Tibial artery (tissue), 4 donors: ENCODE measurements around the gene CROCC2.

Experiments
- DNase-seq, 2 donors: peaks; one replicate each; pipeline ENCODE4 v3.0.0-alpha.2; 2019
- H3K27ac ChIP-seq, 2 donors: fragments of 200-600 bp; sonication (generic) in 1 of 2; 1 replicate in 1 of 2; 2 replicates in 1 of 2; pipeline ENCODE4 v1.5.1; 2018 to 2019; ENCODE audit warnings: mild to moderate bottlenecking in 1 of 2
- H3K27me3 ChIP-seq, 2 donors: fragments of 200-600 bp; sonication (generic) in 1 of 2; one replicate each; pipeline versions ENCODE4 v1.5.1 to v1.6.0; 2016 to 2019
- H3K36me3 ChIP-seq, 3 donors: fragments of 200-600 bp; sonication (generic) in 2 of 3; one replicate each; pipeline ENCODE4 v1.5.1; 2016 to 2019; ENCODE audit warnings: mild to moderate bottlenecking in 2 of 3
- H3K4me1 ChIP-seq, 4 donors: fragments of 200-600 bp; sonication (generic) in 2 of 4; 1 replicate in 3 of 4; 2 replicates in 1 of 4; pipeline ENCODE4 v1.5.1; 2016 to 2019
- H3K4me3 ChIP-seq, 2 donors: fragments of 200-600 bp; sonication (generic) in 1 of 2; 1 replicate in 1 of 2; 2 replicates in 1 of 2; pipeline ENCODE4 v1.5.1; 2018 to 2019; ENCODE audit warnings: mild to moderate bottlenecking in 2 of 2
- H3K9me3 ChIP-seq, 3 donors: fragments of 200-600 bp; sonication (generic) in 1 of 3; one replicate each; pipeline ENCODE4 v1.5.1; 2016 to 2019
- CTCF ChIP-seq, 2 experiments: fragments of 200-600 bp in 1 of 2; fragments of 450-650 bp in 1 of 2; IDR thresholded peaks; one replicate each; pipeline ENCODE4 v1.5.1; 2017 to 2019; ENCODE audit warnings: antibody characterized with exemption in 2 of 2, mild to moderate bottlenecking in 1 of 2, moderate library complexity in 1 of 2
- intact Hi-C: fragments of 100-400 bp; cut with DNase I; formaldehyde crosslinking; loops from one replicate; pipeline ENCODE4 v1.15.0; 2023; ENCODE audit warnings: low total_unique reads

Gene CROCC2

GRCh38 chr2:240936106-240936505, 30.0 kb downstream of the CROCC2 start:
- no peak overlapping the region for H3K4me3 ChIP-seq
- peaks cover 0 to 9% (median 9%) of the 10 kb centered on the region in 3 donors for H3K9me3 ChIP-seq
- intact Hi-C loops = no loop called here
- no peak overlapping the region for H3K27ac ChIP-seq
- TF ChIP-seq CTCF (IDR thresholded peaks at IDR 0.05) = no peak
- H3K4me1 ChIP-seq = no peaks in the 10 kb centered on the region
- peaks cover 0 to 18% of the 10 kb centered on the region in 2 donors for H3K27me3 ChIP-seq
- DNase-seq = no peak
- no peaks in the 10 kb centered on the region for H3K36me3 ChIP-seq

DNA sequence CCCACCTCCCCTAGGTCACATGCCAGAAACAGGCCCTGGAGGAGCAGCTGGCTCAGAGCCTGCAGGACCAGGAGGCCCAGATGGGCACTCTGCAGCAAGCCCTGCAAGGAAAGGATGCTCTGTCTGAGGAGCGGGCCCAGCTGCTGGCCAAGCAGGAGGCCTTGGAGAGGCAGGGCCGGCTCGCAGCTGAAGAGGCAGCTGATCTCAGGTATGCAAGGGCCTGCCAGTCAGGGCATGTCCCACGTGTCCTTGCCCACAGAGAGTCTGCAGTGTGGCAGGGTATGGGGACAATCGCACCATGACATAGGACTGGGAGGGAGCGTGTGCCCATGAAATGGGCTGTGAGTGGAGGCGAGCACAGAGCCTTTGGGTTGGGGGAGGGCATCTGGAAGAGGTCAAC, 39.9 kb downstream of the CROCC2 start:
- TF ChIP-seq CTCF (IDR thresholded peaks at IDR 0.05) = no peak
- Histone ChIP-seq H3K27me3 (peaks cover 0 to 19% of the 10 kb centered on the region in 2 donors), H3K27ac (no peak overlapping the region), H3K36me3 (no peaks in the 10 kb centered on the region), H3K4me3 (no peak overlapping the region), H3K9me3 (peaks cover 0 to 11% (median 5%) of the 10 kb centered on the region in 3 donors), H3K4me1 (no peaks in the 10 kb centered on the region)
- peak in 1 of 2 donors; percentile 8 for DNase-seq
- intact Hi-C loops = no loop called here

DNA sequence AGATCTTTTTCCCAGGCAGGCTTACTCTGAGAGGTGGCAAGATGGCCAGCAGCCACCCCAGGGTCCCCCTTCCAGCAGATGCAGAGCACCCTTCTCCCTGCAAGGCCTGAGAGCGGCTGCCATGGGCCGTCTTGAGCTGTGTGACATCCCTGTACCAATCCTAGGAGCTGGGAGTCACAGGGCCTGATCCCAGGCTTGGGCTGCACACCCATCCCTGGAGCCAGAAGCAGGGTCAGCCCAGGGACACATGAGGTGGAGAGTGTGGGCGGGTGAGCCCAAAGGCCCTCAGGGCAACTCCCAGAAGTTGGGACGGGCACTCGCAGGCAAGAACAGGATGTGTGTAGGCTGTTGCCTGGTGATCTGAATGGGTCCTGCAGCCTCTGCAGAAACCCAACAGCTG, 40.5 kb downstream of the CROCC2 start:
- peaks cover 0 to 5% (median 4%) of the 10 kb centered on the region in 3 donors for H3K9me3 ChIP-seq
- no peak overlapping the region for H3K4me3 ChIP-seq
- H3K27ac ChIP-seq = no peak overlapping the region
- DNase-seq = no peak
- intact Hi-C loops = no loop called here
- TF ChIP-seq CTCF (IDR thresholded peaks at IDR 0.05) = no peak
- H3K4me1 ChIP-seq = no peaks in the 10 kb centered on the region
- H3K27me3 ChIP-seq = peaks cover 0 to 25% of the 10 kb centered on the region in 2 donors
- no peaks in the 10 kb centered on the region for H3K36me3 ChIP-seq

DNA sequence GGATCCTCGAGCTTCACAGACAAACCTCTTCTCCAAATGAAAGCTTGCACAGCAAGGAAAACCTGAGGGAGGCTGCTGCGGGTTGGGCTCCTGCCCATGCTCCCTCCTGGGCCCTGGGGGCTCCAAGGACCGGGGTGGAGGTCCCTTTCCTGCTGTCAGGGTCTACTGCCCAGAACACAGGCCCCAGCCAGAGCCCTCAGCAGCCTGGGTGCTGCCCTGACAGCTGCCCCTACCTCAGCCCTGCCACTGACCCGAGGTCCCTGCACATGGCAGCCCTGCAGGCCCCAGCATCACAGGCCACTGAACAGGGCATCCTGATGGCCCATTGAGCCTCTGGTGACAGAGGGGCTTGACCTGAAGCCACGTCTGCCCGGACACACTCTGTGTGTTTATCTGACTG, 41.0 kb downstream of the CROCC2 start:
- Histone ChIP-seq H3K27ac (no peak overlapping the region), H3K4me3 (no peak overlapping the region), H3K9me3 (no peaks in the 10 kb centered on the region), H3K27me3 (peaks cover 0 to 27% of the 10 kb centered on the region in 2 donors), H3K36me3 (no peaks in the 10 kb centered on the region), H3K4me1 (no peaks in the 10 kb centered on the region)
- TF ChIP-seq CTCF (IDR thresholded peaks at IDR 0.05) = no peak
- DNase-seq = peak in 1 of 2 donors; percentile 7
- intact Hi-C loops = no loop called here

DNA sequence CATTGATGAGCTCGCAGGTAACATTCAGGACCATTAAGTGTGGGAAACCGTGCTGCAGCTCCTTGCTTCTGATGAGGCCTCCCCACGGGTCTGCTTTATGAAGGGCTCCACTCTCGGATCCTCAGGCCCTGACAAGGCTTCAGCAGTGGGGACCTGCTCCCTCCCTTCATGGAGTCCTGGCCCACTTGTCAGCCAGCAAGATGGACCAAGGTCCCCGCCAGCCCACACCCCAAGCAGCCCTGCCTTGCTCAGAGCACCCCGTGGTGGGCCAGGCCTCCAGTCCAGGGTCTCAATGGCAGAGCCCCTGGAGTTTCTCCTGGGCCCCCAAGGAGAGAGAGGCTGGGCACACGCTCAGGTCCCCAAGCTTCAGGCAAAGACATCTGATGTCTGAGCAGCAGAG, 41.5 kb downstream of the CROCC2 start:
- H3K4me1 ChIP-seq = no peaks in the 10 kb centered on the region
- H3K27me3 ChIP-seq = peaks cover 0 to 27% of the 10 kb centered on the region in 2 donors
- DNase-seq = peak in 1 of 2 donors; percentile 4
- no peak for TF ChIP-seq CTCF (IDR thresholded peaks at IDR 0.05)
- intact Hi-C loops = no loop called here
- no peaks in the 10 kb centered on the region for H3K36me3 ChIP-seq
- no peak overlapping the region for H3K4me3 ChIP-seq
- no peaks in the 10 kb centered on the region for H3K9me3 ChIP-seq
- no peak overlapping the region for H3K27ac ChIP-seq

DNA sequence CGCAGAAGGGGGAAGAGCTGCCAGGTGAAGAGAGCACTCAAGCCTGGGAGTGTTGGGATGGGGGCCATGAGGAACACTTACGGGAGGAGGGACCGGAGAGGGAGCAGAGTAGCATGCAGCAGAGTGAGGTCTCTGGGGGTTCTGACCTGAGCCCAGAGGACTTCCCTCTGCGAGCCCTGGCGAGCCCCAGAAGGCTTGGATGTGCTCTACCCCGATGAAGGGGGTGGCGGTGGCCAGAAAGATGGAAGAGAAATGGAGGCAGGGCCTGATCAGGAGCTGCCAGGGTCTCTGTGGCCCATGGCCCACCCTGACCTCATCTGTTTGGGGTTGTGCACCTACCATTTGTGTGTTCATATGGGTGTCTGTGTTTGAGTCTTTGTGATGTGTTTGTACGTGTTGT, 42.0 kb downstream of the CROCC2 start:
- Histone ChIP-seq H3K27ac (no peak overlapping the region), H3K27me3 (peaks cover 0 to 27% of the 10 kb centered on the region in 2 donors), H3K4me1 (no peaks in the 10 kb centered on the region), H3K9me3 (no peaks in the 10 kb centered on the region), H3K4me3 (no peak overlapping the region), H3K36me3 (no peaks in the 10 kb centered on the region)
- no peak for DNase-seq
- no peak for TF ChIP-seq CTCF (IDR thresholded peaks at IDR 0.05)
- intact Hi-C loops = no loop called here
